SW 1271 (cell line): ENCODE results near the gene GLIS1.

ENCODE experiments used
- DNase-seq, 2 experiments: peaks; one replicate each; lab custom pipeline; 2025; lab: John Stamatoyannopoulos, UW

The GLIS1 gene

GRCh38 chr1:53529555-53529954 is 209.4 kb downstream of the GLIS1 start:
- no peak for DNase-seq

- no peak for DNase-seq
Observed at GRCh38 chr1:53527368-53527767, 211.6 kb downstream of the GLIS1 start.

- no peak for DNase-seq
Observed at GRCh38 chr1:53526451-53527101, 212.4 kb downstream of the GLIS1 start.

GRCh38 chr1:53525595-53525994 is 213.4 kb downstream of the GLIS1 start:
- no peak for DNase-seq

GRCh38 chr1:53524428-53525375 is 214.3 kb downstream of the GLIS1 start:
- no peak for DNase-seq

GRCh38 chr1:53521924-53522552 is 216.9 kb downstream of the GLIS1 start:
- no peak for DNase-seq

GRCh38 chr1:53520481-53520880 is 218.5 kb downstream of the GLIS1 start:
- DNase-seq, result no peak

GRCh38 chr1:53519421-53519820 is 219.5 kb downstream of the GLIS1 start:
- no peak for DNase-seq

- DNase-seq, result no peak
Observed at GRCh38 chr1:53518775-53519174, 220.2 kb downstream of the GLIS1 start.

- no peak for DNase-seq
Observed at GRCh38 chr1:53517821-53518352, 221.1 kb downstream of the GLIS1 start.

GRCh38 chr1:53517109-53517508 is 221.9 kb downstream of the GLIS1 start:
- no peak for DNase-seq

- no peak for DNase-seq
Observed at GRCh38 chr1:53516181-53516580, 222.8 kb downstream of the GLIS1 start.

- no peak for DNase-seq
Observed at GRCh38 chr1:53514436-53514835, 224.5 kb downstream of the GLIS1 start.

- no peak for DNase-seq
Observed at GRCh38 chr1:53513846-53514245, 225.1 kb downstream of the GLIS1 start.

- DNase-seq, result no peak
Observed at GRCh38 chr1:53512807-53513755, 225.9 kb downstream of the GLIS1 start.

GRCh38 chr1:53511933-53512806 is 226.8 kb downstream of the GLIS1 start:
- DNase-seq, result no peak

GRCh38 chr1:53511323-53511932 is 227.5 kb downstream of the GLIS1 start:
- no peak for DNase-seq

GRCh38 chr1:53510215-53510614 is 228.7 kb downstream of the GLIS1 start:
- DNase-seq, result no peak

- DNase-seq, result no peak
Observed at GRCh38 chr1:53509775-53510174, 229.2 kb downstream of the GLIS1 start.
